OCI-LY7 (cell line): ENCODE data around the gene ADRA2B.

Source experiments
- CTCF ChIP-seq: fragments of 200-600 bp; sonication (generic); conservative IDR thresholded peaks from 2 replicates; pipeline ENCODE4 v1.5.1; 2014; ENCODE audit warnings: mild to moderate bottlenecking, antibody characterized with exemption, low read length, moderate library complexity, mixed read lengths
- EZH2phosphoT487 ChIP-seq: fragments of 200-600 bp; sonication (generic); IDR thresholded peaks from 2 replicates; pipeline ENCODE4 v1.6.1; 2018; ENCODE audit warnings: low read depth, borderline replicate concordance, mild to moderate bottlenecking, mixed run types, antibody characterized with exemption, low read length, moderate library complexity, mixed read lengths

GRCh38 chr2:96150791-96151594, 34.6 kb upstream of the ADRA2B start:
- no peak for TF ChIP-seq CTCF
- TF ChIP-seq EZH2phosphoT487: no peak
